ENCODE measurements around the gene DDX46. TPM values are rescaled to one million over a fixed set of nuclear protein-coding genes. Genes with fewer than 3 reads are reported as not detected.
"Not testable (repeated sequence)": the region's sequence is repeated elsewhere in the genome, so short reads cannot be mapped to it uniquely, and the experiment has no call there.

The DDX46 gene
- total RNA-seq, 1 donor from 2014 or later: 40.1 TPM

DNA sequence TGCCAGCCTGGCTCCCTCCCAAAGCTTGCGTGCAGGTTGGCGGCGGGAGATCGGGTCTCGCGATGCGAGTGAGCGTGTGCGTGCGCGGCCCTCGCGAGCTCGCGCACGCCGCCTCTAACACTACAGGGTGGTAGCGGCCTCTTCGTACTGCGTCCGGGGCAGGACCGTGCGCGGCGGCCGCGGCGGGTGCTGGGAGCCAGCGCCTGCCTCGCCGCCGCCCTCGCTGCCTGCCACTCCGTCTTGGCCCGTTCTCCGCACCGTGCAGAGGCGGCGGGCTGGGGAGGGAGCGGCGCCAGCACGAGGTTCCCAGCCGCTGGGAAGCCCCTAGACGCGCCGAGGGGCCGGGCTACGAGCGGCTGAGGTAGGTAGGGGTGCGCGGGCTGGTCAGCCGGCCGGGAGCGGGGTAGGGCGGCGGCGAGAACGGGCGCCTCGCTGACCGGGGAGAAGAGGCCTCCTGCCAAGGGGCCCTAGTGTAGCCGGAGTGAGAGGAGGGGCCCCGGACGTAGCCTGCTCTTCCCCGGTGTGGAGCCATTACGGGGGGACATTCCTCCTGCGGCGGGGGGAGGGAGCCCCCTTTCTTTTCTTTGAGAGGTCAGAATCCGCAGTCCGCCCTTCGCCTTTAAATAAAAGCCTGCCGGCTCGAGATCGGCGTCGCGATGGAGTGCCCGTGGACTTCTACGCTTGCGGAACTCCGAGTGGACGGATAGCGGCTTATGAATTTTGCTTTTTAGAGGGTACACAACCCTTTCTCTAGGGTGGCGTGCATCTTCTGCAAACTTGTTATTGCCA lies 87.5 kb downstream of the DDX46 start, which contains the start of gene C5orf24:
Gene C5orf24, plus strand, starts transcription at position 117 of the 789 bp plus-strand sequence. CDS start 8,933 bp downstream, outside the sequence.
- DNase-seq: peak; percentile 96

DNA sequence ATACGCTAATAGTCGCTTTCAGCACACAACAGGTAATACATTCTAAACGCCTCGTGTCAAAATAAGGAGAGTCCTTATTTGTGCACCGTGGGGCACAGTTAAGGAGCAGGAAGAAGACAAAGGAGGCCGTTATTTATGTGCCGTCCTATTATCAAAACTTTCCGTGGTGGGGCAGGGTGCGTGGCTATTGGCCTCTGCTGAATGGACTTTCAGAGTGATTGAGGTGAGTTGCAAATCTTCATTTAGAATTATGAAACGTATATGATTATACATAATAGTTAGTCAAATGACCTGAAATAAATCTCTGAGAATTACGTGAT lies 88.0 kb downstream of the DDX46 start:
- DNase-seq: peak; percentile 14

DNA sequence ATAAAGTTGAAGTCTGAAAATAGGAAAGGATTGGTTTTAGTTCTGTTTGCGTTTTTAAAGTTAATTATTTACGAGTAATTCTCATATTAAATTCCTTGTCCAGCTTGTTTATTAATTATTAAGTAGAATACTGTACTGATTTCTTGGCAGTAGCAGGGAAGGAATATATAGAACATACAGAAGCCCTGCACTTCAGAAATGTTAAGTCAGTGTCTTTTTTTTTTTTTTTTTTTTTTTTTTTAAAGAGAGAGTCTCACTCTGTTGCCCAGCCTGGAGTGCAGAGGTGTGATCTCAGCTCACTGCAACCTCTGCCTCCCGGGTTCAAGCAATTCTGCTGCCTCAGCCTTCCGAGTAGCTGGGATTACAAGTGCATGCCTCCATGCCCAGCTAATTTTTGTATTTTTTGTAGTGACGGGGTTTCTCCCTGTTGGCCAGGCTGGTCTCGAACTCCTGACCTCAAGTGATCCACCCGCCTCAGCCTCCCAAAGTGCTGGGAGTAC lies 90.9 kb downstream of the DDX46 start:
- not testable (repeated sequence) for DNase-seq

DNA sequence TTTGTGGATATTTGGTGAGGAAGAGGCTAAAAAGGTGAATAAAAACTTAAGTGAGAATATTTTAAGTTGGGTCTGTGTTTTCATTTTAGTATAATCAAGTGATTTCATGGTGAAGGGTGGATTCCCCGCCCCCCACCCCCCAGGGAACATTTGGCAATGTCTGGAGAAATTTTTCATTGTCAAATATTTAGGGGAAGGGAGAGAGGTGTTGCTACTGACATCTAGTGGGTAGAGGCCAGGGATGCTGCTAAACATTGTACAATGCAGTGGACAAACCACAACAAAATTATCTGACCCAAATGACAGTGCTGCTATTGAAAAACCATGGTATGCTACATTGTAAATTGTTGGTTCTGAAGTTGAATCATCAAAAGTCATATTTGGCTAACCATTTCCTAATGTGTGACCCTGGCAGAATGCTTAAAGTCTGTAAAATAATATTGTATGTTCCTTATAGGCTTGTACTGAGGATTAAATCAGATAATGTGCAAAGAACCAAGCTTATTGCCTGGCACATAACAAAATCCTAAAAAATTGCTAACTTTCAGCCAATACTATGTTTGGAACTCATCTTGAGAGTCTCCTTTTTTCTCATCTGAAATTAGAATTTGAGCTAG lies 92.8 kb downstream of the DDX46 start:
- DNase-seq: no peak

DNA sequence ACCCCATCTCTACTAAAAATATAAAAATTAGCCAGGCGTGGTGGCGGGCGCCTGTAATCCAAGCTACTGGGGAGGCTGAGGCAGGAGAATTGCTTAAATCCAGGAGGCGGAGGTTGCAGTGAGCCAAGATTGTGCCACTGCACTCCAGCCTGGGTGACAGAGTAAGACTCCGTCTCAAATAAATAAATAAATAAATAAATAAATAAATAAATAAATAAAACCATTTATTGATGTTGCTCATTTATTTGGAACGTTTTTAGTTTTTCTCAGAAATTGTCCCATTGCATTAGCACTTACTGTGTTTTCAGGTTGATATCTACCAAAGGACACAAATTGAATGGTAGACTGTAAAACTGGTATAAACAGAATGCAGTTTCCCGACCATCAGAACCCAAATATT lies 97.9 kb downstream of the DDX46 start:
- DNase-seq: not testable (repeated sequence)

DNA sequence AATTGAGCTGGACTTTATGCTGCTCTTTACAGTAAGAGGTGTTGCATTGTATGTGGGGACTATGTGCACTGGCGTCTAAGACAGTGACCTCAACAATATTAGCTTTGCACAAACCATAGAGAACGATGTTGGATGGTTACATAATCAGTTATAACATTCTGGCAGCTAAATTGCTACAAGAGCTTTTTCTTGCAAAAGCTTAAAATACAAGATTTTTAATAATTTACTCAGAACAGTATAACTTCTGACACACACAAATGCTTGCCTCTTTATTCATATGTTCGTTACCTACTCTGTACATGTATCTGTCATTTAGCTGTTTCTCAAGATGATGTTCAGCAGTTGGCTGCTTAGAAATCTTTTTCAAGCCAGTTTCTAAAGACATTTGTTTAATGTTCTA lies 98.8 kb downstream of the DDX46 start:
- DNase-seq: no peak

DNA sequence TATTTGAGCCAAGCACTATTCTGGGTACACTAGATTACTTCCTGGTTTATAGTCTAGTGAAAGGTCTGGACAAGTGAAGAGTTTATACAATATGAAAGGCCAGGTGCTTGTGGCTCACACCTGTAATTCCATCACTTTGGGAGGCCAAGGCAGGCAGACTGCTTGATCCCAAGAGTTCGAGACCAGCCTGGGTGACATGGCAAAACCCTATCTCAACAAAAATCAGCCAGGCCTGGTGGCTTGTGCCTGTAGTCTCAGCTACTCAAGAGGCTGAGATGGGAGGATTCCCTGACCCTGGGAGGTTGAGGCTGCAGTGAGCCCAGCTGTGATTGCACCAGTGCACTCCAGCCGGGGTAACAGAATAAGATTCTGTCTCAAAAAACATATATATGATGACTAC lies 106.1 kb downstream of the DDX46 start:
- no peak for DNase-seq

DNA sequence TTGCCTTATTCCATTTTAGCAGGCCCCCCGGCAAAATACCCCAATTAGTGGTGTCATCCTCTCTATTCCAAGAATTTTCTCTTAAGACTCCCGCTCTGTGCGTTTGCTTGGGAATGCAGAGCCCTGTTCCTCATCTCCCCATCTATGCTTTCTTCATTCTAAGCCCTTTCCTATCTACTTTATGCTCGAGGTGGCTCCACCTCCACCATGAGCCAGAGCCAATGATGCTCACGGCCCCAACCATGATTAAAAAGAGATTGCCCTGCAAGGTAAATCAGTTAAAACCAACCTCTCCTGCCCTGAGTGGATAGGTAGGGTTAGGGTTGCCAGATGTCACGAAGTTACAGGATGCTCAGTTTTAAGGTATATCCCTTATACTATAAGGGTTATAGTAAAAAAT lies 114.9 kb downstream of the DDX46 start:
- no peak for DNase-seq

DNA sequence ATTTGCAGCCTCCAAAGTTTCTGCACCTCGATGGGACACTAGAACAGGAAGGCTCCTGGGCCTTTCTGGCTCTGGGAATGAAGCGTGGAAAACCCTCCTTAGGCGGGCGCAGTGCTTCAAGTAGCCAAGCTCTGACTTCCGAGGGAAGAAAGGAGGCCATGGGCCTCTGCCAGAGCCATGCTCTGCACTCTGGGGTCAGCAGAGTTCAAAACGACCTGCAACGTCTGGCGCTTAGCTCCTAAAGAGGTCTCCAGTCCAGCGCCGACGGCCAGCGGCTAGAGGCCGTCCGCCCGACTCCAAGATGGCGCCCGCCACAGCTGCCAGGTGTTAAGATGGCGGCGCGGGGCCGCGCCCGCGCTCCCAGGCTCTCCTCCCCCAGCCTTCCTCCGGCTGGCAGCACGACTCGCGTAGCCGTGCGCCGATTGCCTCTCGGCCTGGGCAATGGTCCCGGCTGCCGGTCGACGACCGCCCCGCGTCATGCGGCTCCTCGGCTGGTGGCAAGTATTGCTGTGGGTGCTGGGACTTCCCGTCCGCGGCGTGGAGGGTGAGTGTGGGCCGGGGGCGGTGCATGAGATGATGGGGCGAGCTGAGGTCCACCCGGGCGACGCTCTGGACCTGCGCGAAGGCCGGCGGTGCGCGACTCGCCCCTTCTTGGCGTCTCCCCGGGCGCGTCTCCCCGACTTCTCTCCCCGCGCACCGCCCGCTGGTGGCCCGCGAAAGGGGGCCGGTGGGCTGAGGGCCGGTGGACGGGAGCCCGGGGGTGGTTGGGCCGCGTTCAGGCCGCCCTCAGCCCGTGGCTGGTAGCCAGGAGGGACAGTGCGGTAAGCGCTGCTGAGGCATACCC lies 115.6 kb downstream of the DDX46 start, which contains the start of gene TXNDC15:
Gene TXNDC15, plus strand, starts transcription at position 385 of the 844 bp plus-strand sequence. Its CDS starts 57 bp downstream, at position 442.
- peak; percentile 84 for DNase-seq

DNA sequence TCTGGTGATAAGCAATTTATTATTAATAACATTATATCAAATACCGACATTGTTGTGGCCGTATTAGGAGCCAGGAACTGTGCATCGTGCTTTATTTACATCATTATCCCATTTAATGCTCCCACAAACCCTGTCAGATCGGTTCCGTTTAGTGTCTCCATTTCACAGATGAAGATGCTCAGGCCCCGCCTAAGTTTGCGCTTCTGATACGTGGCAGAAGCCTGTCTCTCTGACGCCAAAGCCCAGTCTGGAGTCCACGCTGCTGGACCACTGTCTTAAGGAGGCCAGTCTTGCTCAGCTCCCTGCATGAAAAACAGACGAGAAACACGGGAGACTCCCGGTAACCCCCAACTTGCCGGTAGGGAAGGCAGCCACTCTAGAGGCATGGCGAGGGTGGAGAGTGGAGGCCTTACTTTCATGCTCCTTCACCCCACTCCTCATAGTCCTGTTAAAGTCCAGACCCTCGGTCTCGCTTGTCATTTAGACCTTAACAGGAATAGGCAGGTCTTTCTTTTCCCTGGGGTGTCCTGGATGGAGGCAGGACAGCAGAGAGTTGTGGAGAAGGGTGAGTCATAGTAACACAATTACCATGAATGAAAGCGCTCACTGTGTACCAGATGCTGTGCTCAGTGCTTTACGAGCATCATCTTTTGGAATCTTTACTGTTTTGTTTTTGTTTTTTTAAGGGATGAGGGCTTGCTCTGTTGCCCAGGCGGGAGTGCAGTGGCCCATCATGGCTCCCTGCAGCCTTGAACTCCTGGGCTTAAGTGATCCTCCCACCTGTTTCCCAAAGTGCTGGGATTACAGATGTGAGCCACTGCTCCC lies 116.5 kb downstream of the DDX46 start:
- DNase-seq: peak; percentile 82

- DNase-seq: no peak
Observed at GRCh38 chr5:134877159-134877558, 118.6 kb downstream of the DDX46 start.

GRCh38 chr5:134878403-134878802 lies 119.8 kb downstream of the DDX46 start:
- DNase-seq: no peak

DNA sequence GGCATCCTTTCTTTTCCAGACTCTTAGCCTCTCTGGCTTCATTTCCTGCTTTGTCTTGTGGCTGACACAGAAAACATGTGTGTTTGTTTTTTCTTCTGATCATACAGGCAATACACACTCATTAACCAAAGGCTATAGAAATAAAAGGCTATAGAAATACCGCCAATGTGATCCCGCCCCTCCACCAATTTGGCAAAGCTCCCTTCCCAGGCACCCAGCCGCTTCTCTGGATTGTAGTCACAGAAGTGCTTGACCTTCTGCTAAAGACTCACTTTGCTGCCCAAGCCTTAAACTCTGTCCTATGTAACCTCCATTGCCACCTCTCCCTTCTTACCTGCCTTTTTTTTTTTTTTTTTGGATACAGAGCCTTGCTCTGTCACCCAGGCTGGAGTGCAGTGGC lies 120.9 kb downstream of the DDX46 start:
- no peak for DNase-seq

Small RNA genes lying within 50 kb of the gene (small RNA-seq; reads per million reads assigned to genes)
- not detected for gene RNU6-757P (ENCODE audit: low replicate concordance)

Other genes with a start within 250 kb of the DDX46 start
- gene JADE2, start 233.1 kb upstream of the DDX46 start, total RNA-seq: 9.0 TPM
- 31.0 TPM for gene SAR1B, start 126.0 kb upstream of the DDX46 start, total RNA-seq
- 24.8 TPM for gene SEC24A, start 110.0 kb upstream of the DDX46 start, total RNA-seq
- 29.6 TPM for gene CAMLG, start 20.2 kb upstream of the DDX46 start, total RNA-seq
- 42.8 TPM for gene C5orf24, start 87.2 kb downstream of the DDX46 start, total RNA-seq
- 51.8 TPM for gene TXNDC15, start 115.6 kb downstream of the DDX46 start, total RNA-seq
- gene PCBD2, start 146.4 kb downstream of the DDX46 start, total RNA-seq: 5.7 TPM
- gene CATSPER3, start 209.1 kb downstream of the DDX46 start, total RNA-seq: not detected

All from skin of body (tissue), 3 donors.